GM19043 (cell line): ENCODE results near the gene COQ8B.
"Not testable (repeated sequence)": the region's sequence is repeated elsewhere in the genome, so short reads cannot be mapped to it uniquely, and the experiment has no call there.

Source experiments
- ATAC-seq: cut with Tn5 transposase; IDR thresholded peaks from one replicate; pipeline ENCODE4 v1.9.1; 2021; ENCODE audit warnings: low read depth; ENCODE audit not compliant: unreplicated experiment

Gene COQ8B

DNA sequence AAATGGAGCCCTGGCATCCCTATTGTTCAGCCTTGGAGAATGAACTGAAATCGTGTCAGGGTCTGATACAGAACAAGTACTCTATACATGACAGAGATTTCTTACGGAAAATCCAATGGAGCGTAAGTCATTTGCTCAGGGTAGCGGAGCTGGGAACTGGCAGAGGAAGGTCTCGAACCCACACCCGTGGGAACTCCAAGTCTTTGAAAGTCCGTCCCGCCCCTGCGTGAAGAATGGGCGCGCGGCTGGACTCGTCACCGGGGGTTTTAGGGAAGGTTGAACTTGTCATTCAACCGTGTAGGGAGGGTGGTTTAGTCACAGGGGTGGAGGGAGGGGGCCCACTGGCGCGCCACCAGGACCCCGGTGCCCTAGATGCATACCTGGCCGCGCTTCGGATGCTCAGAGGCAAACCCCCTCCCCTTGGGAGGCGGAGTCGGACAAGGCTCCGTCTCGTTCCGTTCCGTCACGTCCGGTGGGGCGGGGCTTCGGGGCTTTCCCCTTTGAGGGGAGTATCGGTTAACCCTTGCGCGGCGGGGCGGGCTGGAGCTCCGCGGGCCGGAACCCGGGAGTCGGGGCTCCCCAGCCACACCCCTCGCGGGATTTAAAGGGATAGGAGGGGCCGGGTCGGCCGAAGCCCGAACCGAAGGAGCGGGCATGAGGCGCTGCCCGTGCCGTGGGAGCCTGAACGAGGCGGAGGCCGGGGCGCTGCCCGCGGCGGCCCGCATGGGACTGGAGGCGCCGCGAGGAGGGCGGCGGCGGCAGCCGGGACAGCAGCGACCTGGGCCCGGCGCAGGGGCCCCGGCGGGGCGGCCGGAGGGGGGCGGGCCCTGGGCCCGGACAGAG, at the start of gene COQ8B, which contains the start of gene ITPKC:
Gene COQ8B, minus strand, starts transcription at position 405 of the 843 bp plus-strand sequence. CDS start 2,254 bp downstream, outside the sequence.
Gene ITPKC, plus strand, starts transcription at position 631 of the 843 bp plus-strand sequence. Its CDS starts 24 bp downstream, at position 655.
- peak; percentile 63 for ATAC-seq

DNA sequence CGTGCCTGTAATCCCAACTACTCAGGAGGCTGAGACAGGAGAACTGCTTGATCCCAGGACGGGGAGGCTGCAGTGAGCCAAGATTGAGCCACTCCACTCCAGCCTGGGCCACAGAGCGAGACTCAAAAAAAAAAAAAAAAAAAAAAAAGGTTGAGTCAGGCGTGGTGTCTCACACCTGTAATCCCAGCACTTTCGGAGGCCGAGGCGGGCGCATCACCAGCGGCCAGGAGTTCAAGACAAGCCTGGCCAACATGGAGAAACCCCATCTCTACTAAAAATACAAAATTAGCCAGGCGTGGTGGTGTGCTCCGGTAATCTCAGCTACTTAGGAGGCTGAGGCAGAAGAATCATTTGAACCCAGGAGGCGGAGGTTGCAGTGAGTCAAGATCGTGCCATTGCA, 49.7 kb upstream of the COQ8B start:
- ATAC-seq = not testable (repeated sequence)

DNA sequence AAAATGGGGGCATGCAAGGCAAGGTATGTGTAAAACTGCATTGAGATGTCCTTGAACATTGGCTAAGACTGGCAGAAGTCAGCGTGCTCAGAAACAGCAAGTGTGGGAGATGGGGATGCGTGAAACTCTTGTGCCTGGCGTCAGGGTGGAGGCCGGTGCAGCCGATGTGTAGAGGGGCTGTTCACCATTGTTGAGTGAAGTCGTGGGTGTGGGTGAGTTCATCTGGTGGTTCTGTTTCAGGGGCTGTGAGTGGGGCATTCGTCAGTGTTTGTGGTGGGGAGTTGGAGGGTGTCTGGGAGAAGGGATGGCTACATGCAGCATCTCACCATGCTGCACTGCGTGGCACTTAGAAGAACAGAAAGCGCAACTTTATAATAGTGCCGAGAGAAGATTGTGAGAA, 47.3 kb upstream of the COQ8B start:
- ATAC-seq = no peak

DNA sequence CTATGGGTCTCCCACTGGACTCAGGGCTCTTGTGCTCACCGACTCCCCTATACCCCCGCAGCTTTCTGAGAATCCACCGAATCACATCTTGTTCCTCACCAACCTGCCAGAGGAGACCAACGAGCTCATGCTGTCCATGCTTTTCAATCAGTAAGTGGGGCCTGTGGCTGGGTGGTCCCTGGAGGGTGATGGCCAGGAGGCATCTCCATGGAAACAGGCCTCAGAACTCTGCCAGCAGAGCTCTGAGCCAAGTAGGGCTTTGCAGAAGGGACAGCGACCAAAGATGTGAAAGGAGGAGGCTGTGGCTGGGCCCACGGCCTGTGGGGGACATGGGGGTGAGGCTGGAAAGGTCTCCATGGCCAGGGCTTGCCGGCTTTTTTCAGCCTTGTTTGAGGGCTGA, 46.8 kb upstream of the COQ8B start:
- no peak for ATAC-seq

DNA sequence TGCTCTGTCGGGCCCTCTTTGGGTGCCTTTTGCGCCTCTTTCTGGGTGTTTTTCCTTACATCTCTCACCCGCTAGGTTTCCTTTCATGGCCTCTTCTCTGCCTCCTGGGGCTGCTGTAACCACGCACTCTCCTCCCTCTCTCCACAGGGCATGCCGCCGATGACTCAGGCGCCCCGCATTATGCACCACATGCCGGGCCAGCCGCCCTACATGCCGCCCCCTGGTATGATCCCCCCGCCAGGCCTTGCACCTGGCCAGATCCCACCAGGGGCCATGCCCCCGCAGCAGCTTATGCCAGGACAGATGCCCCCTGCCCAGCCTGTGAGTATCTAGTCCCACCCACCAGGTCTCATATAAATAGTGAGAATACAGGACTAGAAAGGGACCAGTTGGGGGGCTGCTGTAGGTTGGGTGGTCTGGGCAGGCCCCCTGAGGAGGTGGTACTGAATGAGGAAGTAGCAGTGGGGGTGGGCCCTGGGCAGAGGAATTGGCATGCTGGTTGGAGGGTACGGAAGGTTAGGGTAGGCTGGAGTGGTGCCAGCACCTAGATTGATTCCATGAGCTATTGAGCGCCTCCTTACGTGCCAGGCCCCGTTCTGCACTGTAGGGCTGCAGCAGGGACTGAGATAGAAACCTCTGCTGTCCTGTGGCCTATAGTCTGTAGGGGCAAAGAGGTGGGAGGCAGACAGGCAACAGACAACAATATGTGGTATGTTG, 46.2 kb upstream of the COQ8B start:
- ATAC-seq = no peak

DNA sequence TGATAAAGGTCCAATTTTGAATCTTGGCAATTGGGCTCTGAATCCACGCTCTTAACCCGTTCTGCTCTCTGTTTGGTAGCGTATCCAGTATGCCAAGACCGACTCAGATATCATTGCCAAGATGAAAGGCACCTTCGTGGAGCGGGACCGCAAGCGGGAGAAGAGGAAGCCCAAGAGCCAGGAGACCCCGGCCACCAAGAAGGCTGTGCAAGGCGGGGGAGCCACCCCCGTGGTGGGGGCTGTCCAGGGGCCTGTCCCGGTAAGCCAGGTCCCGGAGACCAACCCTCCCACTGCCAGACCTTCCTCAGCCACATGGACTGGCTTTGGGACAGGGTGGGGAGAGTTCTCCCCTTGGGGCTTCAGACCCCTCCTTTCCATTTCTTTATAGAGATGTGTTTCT, 42.7 kb upstream of the COQ8B start:
- ATAC-seq = no peak

DNA sequence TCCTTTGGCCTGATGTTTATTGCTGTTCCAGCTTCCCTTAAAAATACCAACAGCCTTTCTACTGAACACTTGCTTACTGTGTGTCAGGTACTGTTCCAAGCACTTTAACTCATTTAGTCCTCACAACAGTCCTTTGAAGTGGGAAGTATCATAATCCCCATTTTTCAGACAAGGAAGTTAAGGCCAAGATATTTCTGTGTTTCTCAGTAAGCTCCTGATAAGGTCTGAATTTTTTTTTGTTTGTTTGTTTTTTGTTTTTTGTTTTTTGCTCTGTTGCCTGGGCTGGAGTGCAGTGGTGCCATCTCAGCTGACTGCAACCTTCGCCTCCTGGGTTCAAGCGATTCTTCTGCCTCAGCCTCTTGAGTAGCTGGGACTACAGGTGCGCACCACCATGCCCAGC, 41.8 kb upstream of the COQ8B start:
- ATAC-seq = no peak

GRCh38 chr19:40756502-40757110, 39.9 kb upstream of the COQ8B start:
- no peak for ATAC-seq

- no peak for ATAC-seq
These were observed 39.1 kb upstream of the COQ8B start for GRCh38 chr19:40755791-40756190.

- ATAC-seq = no peak
These were observed 38.5 kb upstream of the COQ8B start for GRCh38 chr19:40755248-40755624.

DNA sequence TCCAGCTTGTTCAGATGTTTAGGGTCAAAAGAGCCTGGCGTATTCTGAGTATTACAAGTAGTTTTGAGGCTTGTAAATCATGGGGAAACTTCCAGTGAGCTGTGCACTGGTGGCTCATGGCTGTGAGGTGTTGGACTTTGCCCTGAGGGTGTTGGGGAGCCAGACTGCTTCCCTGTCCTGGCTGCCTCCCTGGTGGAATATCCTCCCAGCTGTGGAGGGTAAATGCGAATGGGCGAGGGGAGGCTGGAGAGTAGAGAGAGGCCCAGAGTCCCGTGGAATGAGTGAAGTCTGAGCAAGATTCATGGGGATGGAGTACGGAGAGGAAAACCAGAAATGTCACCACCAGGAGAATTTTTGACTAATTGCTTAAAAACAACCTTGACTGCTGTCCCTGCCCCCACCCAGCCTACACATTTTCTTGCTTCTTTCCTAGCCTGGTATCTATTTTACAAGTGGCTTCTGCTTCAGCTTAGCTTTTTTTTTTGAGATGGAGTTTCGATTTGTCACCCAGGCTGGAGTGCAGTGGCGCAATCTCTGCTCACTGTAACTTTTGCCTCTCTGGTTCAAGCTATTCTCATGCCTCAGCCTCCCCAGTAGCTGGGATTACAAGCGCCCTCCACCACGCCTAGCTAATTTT, 38.0 kb upstream of the COQ8B start:
- ATAC-seq = no peak

DNA sequence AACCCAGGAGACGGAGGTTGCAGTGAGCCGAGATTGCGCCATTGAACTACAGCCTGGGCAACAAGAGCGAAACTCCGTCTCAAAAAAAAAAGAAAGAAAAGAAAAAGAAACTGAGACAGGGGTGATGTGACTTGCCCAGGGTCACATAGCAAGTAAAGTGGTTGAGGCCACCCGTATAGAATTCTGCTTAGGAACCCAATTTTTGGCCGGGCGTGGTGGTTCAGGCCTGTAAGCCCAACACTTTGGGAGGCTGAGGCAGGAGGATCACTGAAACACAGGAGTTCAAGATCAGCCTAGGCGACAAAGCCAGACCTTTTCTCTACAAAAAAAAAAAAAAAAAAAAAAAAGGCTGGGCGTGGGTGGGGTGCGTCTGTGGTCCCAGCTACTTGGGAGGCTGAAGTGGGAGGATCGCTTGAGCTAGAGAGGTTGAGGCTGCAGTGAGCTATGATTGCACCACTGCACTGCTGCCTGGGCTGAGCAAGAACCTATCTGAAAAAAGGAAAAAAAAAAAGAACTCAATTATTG, 35.6 kb upstream of the COQ8B start:
- no peak for ATAC-seq

DNA sequence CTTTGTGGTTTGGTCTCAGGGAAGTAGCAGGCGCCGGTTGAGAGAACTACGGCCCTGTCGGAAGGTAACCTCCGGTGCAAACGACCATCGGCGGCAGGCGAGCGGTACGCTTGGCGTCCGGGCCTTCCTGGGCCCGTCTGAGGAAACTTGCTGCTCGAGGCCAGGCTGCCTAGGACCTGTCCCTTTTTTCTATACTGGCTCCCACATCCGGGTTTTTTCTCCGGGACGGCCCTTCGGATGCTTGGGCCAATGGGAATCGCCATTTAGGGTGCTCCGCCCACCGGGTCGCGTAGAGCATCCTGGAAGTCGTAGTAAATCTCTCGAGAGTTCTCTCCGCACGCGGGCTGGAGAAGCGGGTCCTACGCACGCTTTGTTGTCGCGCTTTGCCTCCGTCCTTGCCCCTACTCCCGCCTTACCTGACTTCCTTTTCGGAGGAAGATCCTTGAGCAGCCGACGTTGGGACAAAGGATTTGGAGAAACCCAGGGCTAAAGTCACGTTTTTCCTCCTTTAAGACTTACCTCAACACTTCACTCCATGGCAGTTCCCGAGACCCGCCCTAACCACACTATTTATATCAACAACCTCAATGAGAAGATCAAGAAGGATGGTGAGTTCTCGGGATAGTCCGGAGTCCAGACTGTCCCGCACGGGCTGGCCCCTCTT, 34.3 kb upstream of the COQ8B start, which contains the start of gene SNRPA:
Gene SNRPA, plus strand, starts transcription at position 330 of the 664 bp plus-strand sequence. Its CDS starts 206 bp downstream, at position 536.
- ATAC-seq = peak; percentile 53

DNA sequence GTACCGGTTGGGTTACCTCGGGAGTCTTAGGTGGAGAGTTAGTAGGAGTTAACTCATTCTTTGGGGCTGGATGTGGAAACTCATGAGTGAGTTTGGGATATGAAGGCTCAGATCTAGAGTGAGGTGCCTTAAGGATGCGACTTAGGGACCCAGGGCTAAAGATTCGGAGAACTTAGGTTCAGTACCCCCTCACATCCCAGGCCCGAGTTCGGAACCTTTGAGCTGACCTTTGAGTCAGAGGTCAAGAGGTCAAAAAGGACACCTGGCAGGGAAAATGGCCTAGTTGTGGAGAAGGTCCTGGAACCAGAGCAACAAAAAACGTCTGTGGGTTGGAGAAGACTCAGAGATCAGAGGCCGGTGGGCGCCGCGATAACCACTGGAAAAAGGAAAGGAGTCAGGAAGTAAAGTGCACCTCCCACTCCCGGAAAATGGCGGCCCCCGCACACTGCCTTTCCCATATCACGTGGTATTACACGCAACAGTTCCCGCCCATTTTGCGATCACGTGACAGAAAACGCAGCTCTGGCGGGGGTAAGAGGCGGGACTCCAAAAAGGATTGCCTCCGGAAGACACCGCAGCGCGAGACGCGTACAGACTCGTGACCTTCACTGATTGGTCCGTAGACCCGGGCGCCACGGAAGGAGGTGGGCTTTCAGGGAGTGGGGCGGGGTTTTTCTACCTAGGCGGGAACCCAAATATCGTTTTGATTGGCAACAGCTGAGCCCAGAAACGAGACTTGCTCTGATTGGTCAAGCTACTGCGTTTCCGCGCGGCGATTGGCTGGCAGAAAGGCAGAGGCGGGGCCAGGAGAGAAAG, 33.6 kb upstream of the COQ8B start, which contains the start of gene ACTMAP:
Gene ACTMAP, minus strand, starts transcription at position 420 of the 816 bp plus-strand sequence. CDS start 674 bp downstream, outside the sequence.
- peak; percentile 82 for ATAC-seq

DNA sequence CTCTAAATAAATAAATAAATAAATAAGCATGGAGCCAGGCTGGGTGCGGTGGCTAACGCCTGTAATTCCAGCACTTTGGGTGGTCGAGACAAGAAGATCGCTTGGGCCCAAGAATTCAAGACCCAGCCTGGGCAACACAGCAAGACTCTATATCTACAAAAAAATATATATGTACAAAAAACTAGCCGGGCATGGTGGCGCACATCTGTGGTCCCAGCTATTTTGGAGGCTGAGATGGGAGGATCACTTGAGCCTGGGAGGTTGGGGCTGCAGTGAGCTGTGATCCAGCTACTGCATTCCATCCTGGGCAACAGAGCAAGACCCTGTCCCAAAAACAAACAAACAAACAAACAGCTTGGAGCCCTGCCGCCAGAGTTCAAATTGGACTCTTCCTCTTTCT, 30.9 kb upstream of the COQ8B start:
- no peak for ATAC-seq

- ATAC-seq = no peak
These were observed 28.7 kb upstream of the COQ8B start for GRCh38 chr19:40745402-40745780.

GRCh38 chr19:40744554-40745401, 28.1 kb upstream of the COQ8B start:
- no peak for ATAC-seq

GRCh38 chr19:40743926-40744325, 27.2 kb upstream of the COQ8B start:
- ATAC-seq = no peak
